Activated naive CD8-positive, alpha-beta T cell (primary cell): ENCODE measurements around the gene NT5M.

Source experiments
- H3K27ac Mint-ChIP-seq: one replicate; pipeline ENCODE4 v1.8.0; 2021; ENCODE audit warnings: mixed read lengths
- H3K27me3 Mint-ChIP-seq: one replicate; pipeline ENCODE4 v1.8.0; 2021; ENCODE audit warnings: mixed read lengths
- H3K36me3 Mint-ChIP-seq: one replicate; pipeline ENCODE4 v1.8.0; 2021; ENCODE audit warnings: mixed read lengths
- H3K4me1 Mint-ChIP-seq: one replicate; pipeline ENCODE4 v1.8.0; 2021; ENCODE audit warnings: low read depth, mixed read lengths
- H3K4me3 Mint-ChIP-seq: one replicate; pipeline ENCODE4 v1.8.0; 2021; ENCODE audit warnings: mild to moderate bottlenecking, mixed read lengths
- H3K9me3 Mint-ChIP-seq: one replicate; pipeline ENCODE4 v1.8.0; 2021; ENCODE audit warnings: low read depth, mixed read lengths

The NT5M gene

DNA sequence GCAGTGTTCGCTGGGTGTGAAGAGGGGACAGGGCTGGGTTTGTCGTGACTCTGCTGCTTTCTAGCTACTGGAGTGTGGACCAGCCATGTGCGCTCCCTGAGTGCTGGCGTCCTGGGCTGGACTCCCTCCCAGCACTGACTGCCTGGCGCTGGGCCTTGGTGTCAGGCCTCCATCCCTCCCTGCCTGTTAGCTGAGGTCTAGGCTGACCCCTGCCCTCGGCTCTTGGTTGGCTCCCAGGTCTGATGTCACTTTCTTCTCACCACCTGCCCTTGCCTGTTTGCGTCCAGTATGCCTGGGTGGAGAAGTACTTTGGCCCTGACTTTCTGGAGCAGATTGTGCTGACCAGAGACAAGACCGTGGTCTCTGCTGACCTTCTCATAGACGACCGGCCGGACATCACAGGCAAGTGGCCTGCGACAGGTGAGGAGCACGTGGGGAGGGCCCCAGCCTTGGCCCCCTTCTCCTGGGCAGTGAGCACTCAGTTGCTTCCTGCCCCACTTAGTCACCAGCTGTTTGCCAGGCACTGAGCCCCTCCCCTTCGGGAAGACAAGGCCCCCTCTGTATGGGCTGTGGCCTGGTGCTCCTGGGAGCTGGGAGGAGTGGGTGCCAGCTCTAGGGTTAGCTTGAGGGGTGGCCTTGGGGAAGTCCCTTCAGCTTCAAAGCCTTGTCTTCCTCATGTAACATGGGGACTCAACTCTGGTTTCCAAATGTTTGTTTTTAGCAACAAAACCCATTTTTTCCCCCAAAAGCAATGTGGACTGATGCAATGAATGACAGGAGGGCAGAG is 41.5 kb downstream of the NT5M start:
- Mint-ChIP-seq H3K27ac (no peak overlapping the region), H3K27me3 (no peaks in the 10 kb centered on the region), H3K4me1 (no peaks in the 10 kb centered on the region), H3K9me3 (no peaks in the 10 kb centered on the region), H3K4me3 (no peak overlapping the region), H3K36me3 (no peaks in the 10 kb centered on the region)

- H3K9me3 Mint-ChIP-seq: no peaks in the 10 kb centered on the region
- H3K27ac Mint-ChIP-seq: no peak overlapping the region
- no peak overlapping the region for H3K4me3 Mint-ChIP-seq
- no peaks in the 10 kb centered on the region for H3K4me1 Mint-ChIP-seq
- H3K27me3 Mint-ChIP-seq: no peaks in the 10 kb centered on the region
- H3K36me3 Mint-ChIP-seq: no peaks in the 10 kb centered on the region
Measured at GRCh38 chr17:17345294-17345597, 42.1 kb downstream of the NT5M start.

- Mint-ChIP-seq H3K27ac (no peak overlapping the region), H3K9me3 (no peaks in the 10 kb centered on the region), H3K36me3 (no peaks in the 10 kb centered on the region), H3K27me3 (no peaks in the 10 kb centered on the region), H3K4me3 (no peak overlapping the region), H3K4me1 (no peaks in the 10 kb centered on the region)
Measured at GRCh38 chr17:17345686-17346427, 42.7 kb downstream of the NT5M start.

GRCh38 chr17:17346428-17347233 is 43.5 kb downstream of the NT5M start:
- Mint-ChIP-seq H3K9me3 (no peaks in the 10 kb centered on the region), H3K4me1 (no peaks in the 10 kb centered on the region), H3K4me3 (no peak overlapping the region), H3K27ac (no peak overlapping the region), H3K27me3 (no peaks in the 10 kb centered on the region), H3K36me3 (no peaks in the 10 kb centered on the region)

GRCh38 chr17:17347234-17347955 is 44.2 kb downstream of the NT5M start:
- H3K4me3 Mint-ChIP-seq: no peak overlapping the region
- no peaks in the 10 kb centered on the region for H3K4me1 Mint-ChIP-seq
- H3K36me3 Mint-ChIP-seq: no peaks in the 10 kb centered on the region
- no peaks in the 10 kb centered on the region for H3K9me3 Mint-ChIP-seq
- H3K27ac Mint-ChIP-seq: no peak overlapping the region
- H3K27me3 Mint-ChIP-seq: no peaks in the 10 kb centered on the region

DNA sequence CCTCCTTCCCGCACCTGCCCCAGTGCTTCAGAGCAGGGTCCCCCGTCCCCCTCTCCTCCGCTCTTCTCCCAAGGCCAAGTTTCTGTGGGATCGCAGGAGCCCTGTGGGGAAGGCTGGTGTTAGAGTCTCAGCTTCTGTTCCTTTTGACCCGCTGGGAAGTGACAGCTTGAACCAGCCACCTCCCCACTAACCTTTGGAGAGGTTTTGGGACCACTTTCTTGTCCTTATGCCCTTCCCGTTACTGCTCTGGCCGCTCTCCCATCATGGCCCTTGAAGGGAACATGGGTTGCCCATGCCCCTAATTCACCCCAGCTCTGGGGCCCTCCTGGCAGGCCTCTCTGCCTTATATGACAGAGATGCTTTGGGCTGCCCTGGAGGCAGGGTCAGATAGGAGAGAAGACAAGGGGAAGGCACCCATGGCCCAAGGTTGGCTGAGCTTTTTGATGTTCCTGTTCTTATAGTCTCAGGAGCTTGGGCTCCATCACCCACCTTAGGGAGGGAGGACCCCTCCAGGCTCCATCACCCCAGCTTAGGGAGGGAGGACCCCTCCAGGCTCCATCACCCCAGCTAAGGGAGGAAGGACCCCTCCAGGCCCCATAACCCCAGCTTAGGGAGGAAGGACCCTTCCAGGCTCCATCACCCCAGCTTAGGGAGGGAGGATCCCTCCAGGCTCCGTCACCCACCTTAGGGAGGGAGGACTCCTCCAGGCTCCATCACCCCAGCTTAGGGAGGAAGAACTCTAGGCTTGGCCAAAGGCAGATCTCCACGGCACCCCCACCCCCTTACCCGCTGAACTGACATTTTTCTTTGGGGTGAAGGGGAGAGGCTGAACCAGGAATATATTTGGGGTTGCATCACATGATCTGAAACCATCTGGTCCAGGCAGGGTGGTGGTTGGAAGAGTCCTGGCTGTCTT is 45.0 kb downstream of the NT5M start:
- Mint-ChIP-seq H3K4me3 (no peak overlapping the region), H3K4me1 (no peaks in the 10 kb centered on the region), H3K27me3 (no peaks in the 10 kb centered on the region), H3K27ac (no peak overlapping the region), H3K36me3 (no peaks in the 10 kb centered on the region), H3K9me3 (no peaks in the 10 kb centered on the region)

- Mint-ChIP-seq H3K36me3 (no peaks in the 10 kb centered on the region), H3K27ac (no peak overlapping the region), H3K9me3 (no peaks in the 10 kb centered on the region), H3K4me3 (no peak overlapping the region), H3K4me1 (no peaks in the 10 kb centered on the region), H3K27me3 (no peaks in the 10 kb centered on the region)
Measured at GRCh38 chr17:17348872-17349723, 45.9 kb downstream of the NT5M start.

GRCh38 chr17:17349724-17350106 is 46.5 kb downstream of the NT5M start:
- H3K36me3 Mint-ChIP-seq: no peaks in the 10 kb centered on the region
- no peak overlapping the region for H3K27ac Mint-ChIP-seq
- H3K9me3 Mint-ChIP-seq: no peaks in the 10 kb centered on the region
- no peaks in the 10 kb centered on the region for H3K4me1 Mint-ChIP-seq
- no peaks in the 10 kb centered on the region for H3K27me3 Mint-ChIP-seq
- no peak overlapping the region for H3K4me3 Mint-ChIP-seq

DNA sequence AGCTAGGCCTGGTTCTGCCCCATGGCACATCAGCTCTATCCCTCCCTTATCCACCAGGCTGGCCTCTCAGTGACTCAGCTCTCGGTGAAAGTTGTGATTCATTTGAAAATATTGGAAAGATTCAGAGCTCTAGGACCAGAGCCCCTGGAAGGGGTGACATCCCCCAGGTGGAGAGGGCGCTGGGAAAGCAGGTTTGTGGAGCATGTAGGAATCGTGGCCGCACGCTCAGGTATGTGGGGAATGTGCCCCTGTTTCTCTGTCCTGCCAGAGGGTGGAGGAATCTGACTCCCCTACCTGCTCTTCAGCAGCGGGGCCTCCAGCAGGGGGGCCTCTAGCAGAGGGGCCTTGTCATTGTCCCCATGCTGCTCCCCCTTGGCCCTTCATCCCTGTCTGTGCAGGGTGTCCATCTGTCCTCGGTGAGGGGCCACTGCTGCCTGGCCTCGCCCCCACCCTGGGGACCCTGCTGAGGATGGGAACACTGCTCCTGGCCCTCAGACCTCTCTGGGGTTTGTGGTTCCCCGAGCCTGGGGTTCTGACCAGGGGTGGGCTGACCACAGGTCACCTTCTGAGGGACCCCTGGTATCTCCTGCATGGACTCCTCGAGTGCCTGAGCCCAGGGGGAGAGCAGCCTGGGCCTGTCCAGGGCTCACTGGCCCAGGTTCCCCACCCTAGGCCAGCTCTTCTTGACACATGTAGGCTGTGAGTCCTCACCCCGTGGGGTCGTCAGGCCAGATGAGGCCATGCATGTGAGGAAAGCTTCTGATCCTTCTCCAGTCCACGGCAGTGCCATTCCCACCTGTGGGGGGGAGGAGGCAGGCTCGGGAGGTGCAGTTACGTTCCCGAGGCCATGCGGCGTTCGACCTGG is 47.5 kb downstream of the NT5M start:
- H3K36me3 Mint-ChIP-seq: no peaks in the 10 kb centered on the region
- H3K27ac Mint-ChIP-seq: no peak overlapping the region
- peaks cover 2% of the 10 kb centered on the region for H3K4me1 Mint-ChIP-seq
- no peaks in the 10 kb centered on the region for H3K27me3 Mint-ChIP-seq
- no peaks in the 10 kb centered on the region for H3K9me3 Mint-ChIP-seq
- H3K4me3 Mint-ChIP-seq: no peak overlapping the region

- peaks cover 6% of the 10 kb centered on the region for H3K4me1 Mint-ChIP-seq
- no peak overlapping the region for H3K27ac Mint-ChIP-seq
- no peaks in the 10 kb centered on the region for H3K36me3 Mint-ChIP-seq
- no peaks in the 10 kb centered on the region for H3K9me3 Mint-ChIP-seq
- H3K27me3 Mint-ChIP-seq: no peaks in the 10 kb centered on the region
- H3K4me3 Mint-ChIP-seq: no peak overlapping the region
Measured at GRCh38 chr17:17351356-17351891, 48.3 kb downstream of the NT5M start.

- Mint-ChIP-seq H3K27ac (no peak overlapping the region), H3K27me3 (no peaks in the 10 kb centered on the region), H3K4me3 (no peak overlapping the region), H3K4me1 (peaks cover 6% of the 10 kb centered on the region), H3K9me3 (no peaks in the 10 kb centered on the region), H3K36me3 (no peaks in the 10 kb centered on the region)
Measured at GRCh38 chr17:17351901-17352781, 49.0 kb downstream of the NT5M start.
